K562 (cell line): ENCODE results near the gene SKOR1.

Source experiments
- CHD2 ChIP-seq: IDR thresholded peaks from 2 replicates; pipeline ENCODE4 v1.6.1; 2011; ENCODE audit warnings: low read depth, low read length
- ERF ChIP-seq: fragments of 450-650 bp; formaldehyde crosslinking; IDR thresholded peaks from 2 replicates; pipeline ENCODE4 v1.4.0; 2020; ENCODE audit warnings: mild to moderate bottlenecking, mixed read lengths
- FOSL1 ChIP-seq: fragments of 200-800 bp; sonication (Bioruptor generic); conservative IDR thresholded peaks from 2 replicates; pipeline ENCODE4 v1.6.1; 2016; ENCODE audit warnings: missing genetic modification characterization, missing compliant biosample characterization
- MEF2A ChIP-seq: IDR thresholded peaks from 2 replicates; pipeline ENCODE4 v1.6.1; 2011; ENCODE audit warnings: low read depth, mild to moderate bottlenecking, low read length, moderate library complexity; ENCODE audit not compliant: control insufficient read depth
- MXI1 ChIP-seq: IDR thresholded peaks from 2 replicates; pipeline ENCODE4 v1.6.1; 2011; ENCODE audit warnings: low read depth, mild to moderate bottlenecking, improper control_type of control experiment, low read length
- NR2C2 ChIP-seq, 2 experiments: fragments of 200-800 bp in 1 of 2; sonication (Bioruptor generic) in 1 of 2; sonication (generic) in 1 of 2; formaldehyde crosslinking in 1 of 2; IDR thresholded peaks; 2 replicates each; pipeline versions ENCODE4 v1.6.1 to v1.8.0; 2016 to 2022; ENCODE audit warnings: mild to moderate bottlenecking in 1 of 2, missing compliant biosample characterization in 1 of 2, missing genetic modification characterization in 1 of 2, missing genetic modification reagents in 1 of 2
- POLR2A ChIP-seq: fragments of 450-650 bp; conservative IDR thresholded peaks from 2 replicates; pipeline ENCODE4 v1.6.1; 2016
- RBM39 ChIP-seq: fragments of 200-400 bp; formaldehyde crosslinking; optimal IDR thresholded peaks from 2 replicates; pipeline ENCODE3; 2018; ENCODE audit warnings: low read depth, low read length
- TF ChIP-seq, protein P1 (sequence below): sonication (generic); formaldehyde crosslinking; IDR thresholded peaks from 2 replicates; pipeline ENCODE4 v1.9.0; 2022; ENCODE audit warnings: mild to moderate bottlenecking, missing genetic modification reagents

DNA sequence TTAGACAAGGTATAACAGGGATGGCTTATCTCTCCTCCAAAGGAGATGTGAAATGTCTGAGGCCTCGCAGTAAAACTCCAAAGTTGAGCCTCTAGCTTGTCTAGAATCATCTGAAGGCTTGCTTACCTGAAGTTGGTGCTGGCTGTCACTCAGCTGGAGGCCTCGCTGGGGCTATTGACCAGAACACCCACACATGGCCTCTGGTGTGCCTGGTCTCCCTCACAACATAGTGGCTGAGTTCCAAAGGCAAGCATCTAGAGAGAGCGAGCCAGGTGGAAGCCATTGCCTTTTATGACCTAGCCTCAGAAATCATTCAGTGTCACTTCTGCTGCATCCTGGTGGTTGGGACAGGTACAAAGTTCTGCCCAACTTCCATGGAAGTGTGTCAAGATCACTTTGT, 31.9 kb downstream of the SKOR1 start:
- TF ChIP-seq MXI1 (no peak), ERF (CRISPR knock-in tag) (no peak), MEF2A (no peak), POLR2A (no peak), CHD2 (no peak), RBM39 (no peak), NR2C2 (CRISPR knock-in tag; IDR thresholded peaks at IDR 0.05) (no peak), NR2C2 (tag; IDR thresholded peaks at IDR 0.05) (no peak), FOSL1 (tag) (no peak)
- TF ChIP-seq, protein P1, sequence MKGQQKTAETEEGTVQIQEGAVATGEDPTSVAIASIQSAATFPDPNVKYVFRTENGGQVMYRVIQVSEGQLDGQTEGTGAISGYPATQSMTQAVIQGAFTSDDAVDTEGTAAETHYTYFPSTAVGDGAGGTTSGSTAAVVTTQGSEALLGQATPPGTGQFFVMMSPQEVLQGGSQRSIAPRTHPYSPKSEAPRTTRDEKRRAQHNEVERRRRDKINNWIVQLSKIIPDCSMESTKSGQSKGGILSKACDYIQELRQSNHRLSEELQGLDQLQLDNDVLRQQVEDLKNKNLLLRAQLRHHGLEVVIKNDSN (CRISPR knock-in tag): no peak
